Prostate gland (tissue), 2 donors: ENCODE data around the gene SAA4. TPM values are rescaled to one million over a fixed set of nuclear protein-coding genes. Genes with fewer than 3 reads are reported as not detected.

Source experiments
- DNase-seq: peaks from one replicate; pipeline ENCODE4 v3.0.0-alpha.2; 2019; ENCODE audit warnings: low spot score
- H3K27ac ChIP-seq, 2 donors: fragments of 200-600 bp; sonication (generic); 2 replicates each; pipeline ENCODE4 v1.5.1; 2017 to 2019
- H3K27me3 ChIP-seq: fragments of 200-600 bp; sonication (generic); replicated peaks from 2 replicates; pipeline ENCODE4 v1.5.1; 2019; ENCODE audit not compliant: insufficient read depth
- H3K36me3 ChIP-seq, 2 donors: fragments of 200-600 bp; sonication (generic); 1 replicate in 1 of 2; 2 replicates in 1 of 2; pipeline versions ENCODE4 v1.5.1 to v1.8.1; 2017 to 2019
- H3K4me1 ChIP-seq: fragments of 200-600 bp; sonication (generic); replicated peaks from 2 replicates; pipeline ENCODE4 v1.5.1; 2019
- H3K4me3 ChIP-seq, 2 donors: fragments of 200-600 bp; sonication (generic); 2 replicates each; pipeline ENCODE4 v1.5.1; 2017 to 2019
- H3K9me3 ChIP-seq: fragments of 200-600 bp; sonication (generic); 2 replicates; pipeline ENCODE4 v1.5.1; 2017
- POLR2A ChIP-seq: fragments of 450-650 bp; IDR thresholded peaks from one replicate; pipeline ENCODE4 v1.6.1; 2016; ENCODE audit warnings: antibody characterized with exemption, mild to moderate bottlenecking
- POLR2AphosphoS5 ChIP-seq: sonication (generic); formaldehyde crosslinking; IDR thresholded peaks from one replicate; pipeline ENCODE4 v1.6.1; 2017; ENCODE audit warnings: antibody characterized with exemption
- WGBS: methylation state at CpG from one replicate; pipeline ENCODE4 v1.1.5; 2018; 5-methylcytosine and 5-hydroxymethylcytosine counted together
- intact Hi-C: fragments of 100-400 bp; cut with DNase I; formaldehyde crosslinking; loops from one replicate; pipeline ENCODE4 v1.14.2; 2022
- total RNA-seq, 2 donors: library from RNA; depleted of rRNA; stranded (reverse); fragments of >200 nt; gene quantifications; one replicate each; pipeline ENCODE4 v1.1.0, GENCODE V29; 2016
- TF ChIP-seq, protein P1 (sequence below), 4 experiments: fragments of 200-600 bp in 2 of 4; fragments of 450-650 bp in 2 of 4; sonication (generic) in 2 of 4; IDR thresholded peaks; 1 replicate in 3 of 4; 2 replicates in 1 of 4; pipeline ENCODE4 v1.5.1; 2016 to 2019; ENCODE audit warnings: antibody characterized with exemption in 4 of 4, mild to moderate bottlenecking in 2 of 4, moderate library complexity in 2 of 4

SAA4 gene
- total RNA-seq, 2 donors from 2014 or later, result not detected

DNA sequence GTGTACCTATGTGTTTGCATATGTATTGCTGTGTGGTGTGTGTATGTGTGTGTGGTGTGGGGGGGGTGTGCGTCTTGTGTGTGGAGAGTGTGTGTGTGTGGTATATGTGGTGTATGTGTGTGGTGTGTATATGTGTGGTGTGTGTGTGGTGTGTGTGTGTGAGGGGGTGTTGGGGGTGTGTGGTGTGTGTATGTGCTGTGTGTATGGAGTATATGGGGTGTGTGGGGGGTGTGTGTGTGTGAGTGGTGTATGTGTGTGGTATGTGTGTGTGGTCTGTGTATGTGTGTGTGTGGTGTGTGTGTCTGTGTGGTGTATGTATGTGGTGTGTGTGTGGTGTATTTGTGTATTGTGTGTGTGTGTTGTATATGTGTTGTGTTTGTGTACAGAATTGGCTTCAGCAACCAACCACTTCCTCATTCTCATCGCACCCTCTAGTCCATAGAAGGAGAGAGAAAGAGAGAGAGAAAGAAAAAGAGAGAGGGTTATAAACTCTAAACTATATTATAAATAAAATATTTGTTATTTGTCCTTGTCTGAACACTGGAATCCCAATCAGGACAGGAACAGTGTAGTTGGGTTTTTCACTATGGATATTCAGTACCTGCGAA, 13.7 kb downstream of the SAA4 start:
- H3K9me3 ChIP-seq, result no peaks in the 10 kb centered on the region
- no peak overlapping the region for H3K4me3 ChIP-seq
- H3K27me3 ChIP-seq, result no peaks in the 10 kb centered on the region
- intact Hi-C loops, result no loop called here
- H3K27ac ChIP-seq, result no peak overlapping the region
- no peaks in the 10 kb centered on the region for H3K36me3 ChIP-seq
- no peaks in the 10 kb centered on the region for H3K4me1 ChIP-seq
- WGBS, result 90% methylated on average over 3 of the region's 3 CpGs
- TF ChIP-seq, protein P1, sequence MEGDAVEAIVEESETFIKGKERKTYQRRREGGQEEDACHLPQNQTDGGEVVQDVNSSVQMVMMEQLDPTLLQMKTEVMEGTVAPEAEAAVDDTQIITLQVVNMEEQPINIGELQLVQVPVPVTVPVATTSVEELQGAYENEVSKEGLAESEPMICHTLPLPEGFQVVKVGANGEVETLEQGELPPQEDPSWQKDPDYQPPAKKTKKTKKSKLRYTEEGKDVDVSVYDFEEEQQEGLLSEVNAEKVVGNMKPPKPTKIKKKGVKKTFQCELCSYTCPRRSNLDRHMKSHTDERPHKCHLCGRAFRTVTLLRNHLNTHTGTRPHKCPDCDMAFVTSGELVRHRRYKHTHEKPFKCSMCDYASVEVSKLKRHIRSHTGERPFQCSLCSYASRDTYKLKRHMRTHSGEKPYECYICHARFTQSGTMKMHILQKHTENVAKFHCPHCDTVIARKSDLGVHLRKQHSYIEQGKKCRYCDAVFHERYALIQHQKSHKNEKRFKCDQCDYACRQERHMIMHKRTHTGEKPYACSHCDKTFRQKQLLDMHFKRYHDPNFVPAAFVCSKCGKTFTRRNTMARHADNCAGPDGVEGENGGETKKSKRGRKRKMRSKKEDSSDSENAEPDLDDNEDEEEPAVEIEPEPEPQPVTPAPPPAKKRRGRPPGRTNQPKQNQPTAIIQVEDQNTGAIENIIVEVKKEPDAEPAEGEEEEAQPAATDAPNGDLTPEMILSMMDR (IDR thresholded peaks at IDR 0.05), result no peak
- TF ChIP-seq POLR2A, result no peak
- TF ChIP-seq POLR2AphosphoS5, result no peak
- no peak for DNase-seq

- Histone ChIP-seq H3K36me3 (no peaks in the 10 kb centered on the region), H3K4me3 (no peak overlapping the region), H3K27me3 (no peaks in the 10 kb centered on the region), H3K9me3 (no peaks in the 10 kb centered on the region), H3K4me1 (no peaks in the 10 kb centered on the region), H3K27ac (no peak overlapping the region)
- no peak for DNase-seq
- intact Hi-C loops, result no loop called here
- 77% methylated on average over 4 of the region's 5 CpGs for WGBS
- TF ChIP-seq POLR2A, result no peak
- TF ChIP-seq POLR2AphosphoS5, result no peak
- TF ChIP-seq, protein P1 (IDR thresholded peaks at IDR 0.05), result no peak
Observed at GRCh38 chr11:18221274-18221876, 15.2 kb downstream of the SAA4 start.

- TF ChIP-seq POLR2A (no peak), POLR2AphosphoS5 (no peak)
- TF ChIP-seq, protein P1 (IDR thresholded peaks at IDR 0.05), result no peak
- Histone ChIP-seq H3K9me3 (no peaks in the 10 kb centered on the region), H3K27ac (no peak overlapping the region), H3K36me3 (no peaks in the 10 kb centered on the region), H3K27me3 (no peaks in the 10 kb centered on the region), H3K4me1 (no peaks in the 10 kb centered on the region), H3K4me3 (no peak overlapping the region)
- WGBS, result 29% methylated on average over 33 of the region's 33 CpGs
- no peak for DNase-seq
- intact Hi-C loops, result no loop called here
Observed at GRCh38 chr11:18209058-18209457, 27.5 kb downstream of the SAA4 start.

DNA sequence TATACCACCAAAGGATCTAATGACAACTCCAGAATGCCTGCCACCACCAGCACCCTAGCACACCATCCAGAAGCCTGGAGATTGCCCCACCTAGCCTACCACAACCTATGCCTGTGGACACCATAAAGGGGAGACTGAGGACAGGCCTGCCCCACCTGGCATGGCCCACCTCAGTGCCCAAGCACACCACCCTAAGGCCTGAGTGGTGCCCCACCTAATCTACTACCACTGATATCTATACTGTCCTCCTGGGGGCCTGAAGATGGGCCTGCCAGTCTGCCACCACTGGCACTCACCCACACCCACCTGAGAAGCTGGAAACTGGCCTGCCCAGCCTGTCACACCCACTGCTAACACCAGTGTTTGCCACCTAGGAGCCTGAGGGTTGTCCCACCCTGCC, 31.8 kb downstream of the SAA4 start:
- intact Hi-C loops, result no loop called here
- no peak overlapping the region for H3K4me3 ChIP-seq

More for the DNA sequence above, 31.8 kb downstream of the SAA4 start:
- H3K4me1 ChIP-seq, result no peaks in the 10 kb centered on the region
- H3K27me3 ChIP-seq, result no peaks in the 10 kb centered on the region
- no peaks in the 10 kb centered on the region for H3K36me3 ChIP-seq
- no peak for DNase-seq
- H3K27ac ChIP-seq, result no peak overlapping the region
- no peaks in the 10 kb centered on the region for H3K9me3 ChIP-seq
- TF ChIP-seq POLR2A (no peak), POLR2AphosphoS5 (no peak)
- TF ChIP-seq, protein P1 (IDR thresholded peaks at IDR 0.05), result no peak
